ENCODE results near the gene NCOR1.

DNA sequence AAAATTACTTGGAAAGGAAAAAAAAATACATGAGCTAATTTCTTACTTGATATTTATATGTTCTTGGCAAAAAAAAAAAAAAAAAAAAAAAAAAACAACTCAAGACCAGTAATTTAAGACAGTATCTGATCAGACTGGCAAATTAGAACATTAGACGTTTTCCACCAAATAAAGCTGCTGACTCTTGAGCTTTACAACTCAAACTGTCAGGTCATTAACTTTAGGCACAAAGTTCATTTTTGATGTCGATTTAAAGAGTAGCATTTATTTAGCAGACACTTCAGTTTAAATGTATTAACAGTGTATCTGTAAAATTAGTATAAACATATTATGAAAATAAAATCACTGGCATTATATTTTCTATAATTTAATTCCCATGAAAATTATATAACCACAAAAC lies 66.7 kb downstream of the NCOR1 start:
- TF ChIP-seq ELF4 (IDR thresholded peaks at IDR 0.05) (no peak), HDGF (IDR thresholded peaks at IDR 0.05; ENCODE audit: borderline replicate concordance) (no peak), L3MBTL2 (conservative IDR thresholded peaks at IDR 0.05) (no peak), SP1 (IDR thresholded peaks at IDR 0.05) (no peak), ZNF384 (IDR thresholded peaks at IDR 0.05) (no peak), BHLHE40 (IDR thresholded peaks at IDR 0.05; ENCODE audit: borderline replicate concordance) (no peak), ARNT (IDR thresholded peaks at IDR 0.05) (no peak), CTBP1 (IDR thresholded peaks at IDR 0.05; ENCODE audit: borderline replicate concordance) (no peak), FOXA1 (IDR thresholded peaks at IDR 0.05) (no peak), FOXK2 (IDR thresholded peaks at IDR 0.05) (no peak), FOXM1 (IDR thresholded peaks at IDR 0.05; ENCODE audit: borderline replicate concordance) (no peak), SUZ12 (IDR thresholded peaks at IDR 0.05) (no peak)
